PC-3 (cell line): ENCODE measurements around the gene CSTF2. TPM values are rescaled to one million over a fixed set of nuclear protein-coding genes. Genes with fewer than 3 reads are reported as not detected.

Experiments used
- ATAC-seq: fragments of 200-7000 bp; cut with Tn5 transposase; 2 replicates; pipeline ENCODE4 v1.9.1; 2020; ENCODE audit warnings: mild to moderate bottlenecking, moderate library complexity
- BruUV-seq: library from RNA; stranded (reverse); fragments of 400-500 nt; replicated peaks from 2 replicates; lab custom pipeline; 2021; lab: Mats Ljungman, UMichigan
- CTCF ChIA-PET: fragments of 300-600 bp; sonication (Branson Sonifier 250); formaldehyde crosslinking; loops from one replicate; lab custom pipeline; 2022; ENCODE audit warnings: antibody characterized with exemption; lab: Charles Lee
- POLR2A ChIA-PET: fragments of 300-600 bp; sonication (Branson Sonifier 250); formaldehyde crosslinking; loops from one replicate; lab custom pipeline; 2022; ENCODE audit warnings: antibody characterized with exemption; ENCODE audit not compliant: unreplicated experiment; lab: Charles Lee
- DNase-seq: peaks from one replicate; pipeline ENCODE4 v3.0.0-alpha.2; 2015
- H2AFZ ChIP-seq: fragments of 300-600 bp; sonication (generic); 2 replicates; pipeline ENCODE4 v1.6.0; 2016; ENCODE audit warnings: antibody characterized with exemption, low read length
- H3F3A ChIP-seq: fragments of 300-600 bp; sonication (generic); one replicate; pipeline ENCODE4 v1.6.0; 2017; ENCODE audit warnings: antibody characterized with exemption, low read length, control low read depth, mild to moderate bottlenecking; ENCODE audit not compliant: unreplicated experiment
- H3K27ac ChIP-seq: fragments of 300-600 bp; sonication (generic); 2 replicates; pipeline ENCODE4 v1.5.1; 2016; ENCODE audit warnings: mild to moderate bottlenecking, low read length
- H3K27me3 ChIP-seq: fragments of 300-600 bp; sonication (generic); 2 replicates; pipeline ENCODE4 v1.6.1; 2016; ENCODE audit warnings: low read length, mixed read lengths
- H3K36me3 ChIP-seq: fragments of 300-600 bp; sonication (generic); 2 replicates; pipeline ENCODE4 v1.6.1; 2016; ENCODE audit warnings: low read depth, mixed run types, low read length, mixed read lengths
- H3K4me1 ChIP-seq: fragments of 300-600 bp; sonication (generic); 2 replicates; pipeline ENCODE4 v1.5.1; 2016; ENCODE audit warnings: low read length; ENCODE audit not compliant: insufficient read depth
- H3K4me2 ChIP-seq: fragments of 300-600 bp; sonication (generic); 2 replicates; pipeline ENCODE4 v1.6.0; 2016; ENCODE audit warnings: low read length
- H3K4me3 ChIP-seq: fragments of 300-600 bp; sonication (generic); 2 replicates; pipeline ENCODE4 v1.5.1; 2016; ENCODE audit warnings: mild to moderate bottlenecking, low read length, mixed read lengths
- H3K79me2 ChIP-seq: fragments of 300-600 bp; sonication (generic); 2 replicates; pipeline ENCODE4 v1.6.1; 2017; ENCODE audit warnings: low read length, mixed read lengths
- H3K9ac ChIP-seq: fragments of 300-600 bp; sonication (generic); 2 replicates; pipeline ENCODE4 v1.6.0; 2016; ENCODE audit warnings: mild to moderate bottlenecking, low read length
- H3K9me2 ChIP-seq: fragments of 300-600 bp; sonication (generic); replicated peaks from 2 replicates; pipeline ENCODE4 v1.6.1; 2016; ENCODE audit warnings: mixed run types, low read length, mixed read lengths
- H3K9me3 ChIP-seq: fragments of 300-600 bp; sonication (generic); 2 replicates; pipeline ENCODE4 v1.6.1; 2016; ENCODE audit warnings: low read length, mixed read lengths
- H4K20me1 ChIP-seq: fragments of 300-600 bp; sonication (generic); 2 replicates; pipeline ENCODE4 v1.6.1; 2016; ENCODE audit warnings: low read length, mixed read lengths
- EZH2 ChIP-seq: fragments of 300-600 bp; sonication (generic); IDR thresholded peaks from one replicate; pipeline ENCODE4 v1.6.1; 2017; ENCODE audit warnings: antibody characterized with exemption, mild to moderate bottlenecking, low read length; ENCODE audit not compliant: unreplicated experiment
- EZH2phosphoT487 ChIP-seq: fragments of 300-600 bp; sonication (generic); IDR thresholded peaks from 2 replicates; pipeline ENCODE4 v1.6.1; 2018; ENCODE audit warnings: mild to moderate bottlenecking, antibody characterized with exemption, low read length, borderline replicate concordance
- intact Hi-C: fragments of 100-400 bp; cut with micrococcal nuclease; formaldehyde crosslinking; loops from 2 replicates; pipeline ENCODE4 v1.9.0; 2023
- total RNA-seq: library from RNA; depleted of rRNA; stranded (reverse); fragments of >200 nt; gene quantifications from 2 replicates; pipeline ENCODE4 v1.2.3, GENCODE V29; 2014
- TF ChIP-seq, protein P1 (sequence below): fragments of 300-600 bp; sonication (generic); conservative IDR thresholded peaks from 2 replicates; pipeline ENCODE4 v1.5.1; 2017; ENCODE audit warnings: antibody characterized with exemption, low read depth, mild to moderate bottlenecking, low read length

Gene CSTF2
- total RNA-seq, 1 experiment from 2014 or later, result 64.1 TPM

DNA sequence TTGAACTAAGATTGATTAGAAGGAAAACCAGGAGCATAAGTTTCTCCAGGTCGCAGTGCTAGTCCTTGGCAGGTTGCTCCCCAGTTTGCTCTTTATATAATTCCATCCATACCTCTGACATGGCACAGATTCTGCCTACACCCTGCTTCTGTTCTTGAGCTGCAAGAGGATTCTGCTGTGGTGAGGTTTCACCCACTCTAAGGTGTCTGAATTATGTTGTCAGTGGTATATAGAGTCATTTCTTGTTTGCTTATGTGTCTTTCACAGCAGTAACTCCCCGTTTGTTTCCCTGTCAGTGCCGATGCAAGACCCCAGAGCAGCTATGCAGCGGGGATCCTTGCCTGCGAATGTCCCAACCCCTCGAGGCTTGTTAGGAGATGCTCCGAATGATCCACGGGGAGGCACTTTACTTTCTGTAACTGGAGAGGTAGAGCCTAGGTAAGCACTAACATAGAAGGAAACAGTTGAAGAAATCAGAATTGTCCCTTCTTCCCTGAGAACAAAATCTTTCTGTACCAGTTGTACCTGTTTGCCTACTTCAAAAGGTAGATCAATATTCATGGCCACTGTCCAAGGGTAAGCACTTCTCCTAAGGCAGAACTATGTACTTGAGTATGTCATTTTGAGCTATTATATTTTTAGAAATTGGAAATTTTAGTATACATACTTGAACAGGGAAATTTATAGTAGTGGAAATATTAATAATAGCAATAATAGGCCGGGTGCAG, 11.2 kb downstream of the CSTF2 start:
- ChIA-PET CTCF (no interaction called here), POLR2A (no interaction called here)
- Histone ChIP-seq H3K4me3 (no peak overlapping the region), H3K9me2 (no peaks in the 10 kb centered on the region), H3F3A (no peaks in the 10 kb centered on the region), H3K36me3 (peaks cover 49% of the 10 kb centered on the region), H3K9me3 (no peaks in the 10 kb centered on the region), H3K79me2 (no peaks in the 10 kb centered on the region), H3K4me2 (no peak overlapping the region), H4K20me1 (no peaks in the 10 kb centered on the region), H3K4me1 (peaks cover 6% of the 10 kb centered on the region), H2AFZ (no peak overlapping the region), H3K27me3 (no peaks in the 10 kb centered on the region), H3K9ac (no peak overlapping the region), H3K27ac (no peak overlapping the region)
- no TSS peak for BruUV-seq
- DNase-seq (no peak), ATAC-seq (no peak)
- TF ChIP-seq, protein P1, sequence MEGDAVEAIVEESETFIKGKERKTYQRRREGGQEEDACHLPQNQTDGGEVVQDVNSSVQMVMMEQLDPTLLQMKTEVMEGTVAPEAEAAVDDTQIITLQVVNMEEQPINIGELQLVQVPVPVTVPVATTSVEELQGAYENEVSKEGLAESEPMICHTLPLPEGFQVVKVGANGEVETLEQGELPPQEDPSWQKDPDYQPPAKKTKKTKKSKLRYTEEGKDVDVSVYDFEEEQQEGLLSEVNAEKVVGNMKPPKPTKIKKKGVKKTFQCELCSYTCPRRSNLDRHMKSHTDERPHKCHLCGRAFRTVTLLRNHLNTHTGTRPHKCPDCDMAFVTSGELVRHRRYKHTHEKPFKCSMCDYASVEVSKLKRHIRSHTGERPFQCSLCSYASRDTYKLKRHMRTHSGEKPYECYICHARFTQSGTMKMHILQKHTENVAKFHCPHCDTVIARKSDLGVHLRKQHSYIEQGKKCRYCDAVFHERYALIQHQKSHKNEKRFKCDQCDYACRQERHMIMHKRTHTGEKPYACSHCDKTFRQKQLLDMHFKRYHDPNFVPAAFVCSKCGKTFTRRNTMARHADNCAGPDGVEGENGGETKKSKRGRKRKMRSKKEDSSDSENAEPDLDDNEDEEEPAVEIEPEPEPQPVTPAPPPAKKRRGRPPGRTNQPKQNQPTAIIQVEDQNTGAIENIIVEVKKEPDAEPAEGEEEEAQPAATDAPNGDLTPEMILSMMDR, result no peak
- TF ChIP-seq EZH2 (no peak), EZH2phosphoT487 (no peak)
- intact Hi-C loops, result no loop called here

DNA sequence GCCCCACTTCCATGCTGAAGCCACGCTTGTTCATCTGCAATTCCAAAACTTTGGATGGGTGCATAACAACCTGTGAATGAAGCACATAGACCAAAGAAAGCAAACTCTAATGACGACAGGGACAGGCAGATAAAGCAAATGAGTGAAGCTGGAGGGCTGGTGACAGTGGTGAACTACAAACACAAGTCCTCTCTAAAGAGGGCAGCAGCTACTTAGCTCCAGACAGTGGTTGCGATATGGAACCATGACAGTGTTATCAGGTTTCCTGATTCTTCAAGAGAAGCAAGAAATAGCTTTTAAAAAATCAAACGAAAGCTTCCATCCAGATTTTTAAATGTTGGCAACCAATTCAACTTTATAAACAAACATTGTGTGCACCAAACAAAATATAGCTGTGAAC, 30.1 kb downstream of the CSTF2 start:
- no peaks in the 10 kb centered on the region for H3K79me2 ChIP-seq
- H3K4me3 ChIP-seq, result no peak overlapping the region
- H3K27ac ChIP-seq, result no peak overlapping the region
- intact Hi-C loops, result no loop called here
- DNase-seq (no peak), ATAC-seq (no peak)
- ChIA-PET CTCF (no interaction called here), POLR2A (no interaction called here)
- H3K36me3 ChIP-seq, result no peaks in the 10 kb centered on the region
- BruUV-seq, result no TSS peak
- no peak overlapping the region for H2AFZ ChIP-seq
- no peaks in the 10 kb centered on the region for H3F3A ChIP-seq
- H3K27me3 ChIP-seq, result no peaks in the 10 kb centered on the region
- no peaks in the 10 kb centered on the region for H3K4me1 ChIP-seq
- H4K20me1 ChIP-seq, result no peaks in the 10 kb centered on the region
- TF ChIP-seq EZH2phosphoT487 (no peak), EZH2 (no peak)
- TF ChIP-seq, protein P1, result no peak
- no peaks in the 10 kb centered on the region for H3K9me3 ChIP-seq
- H3K4me2 ChIP-seq, result no peak overlapping the region
- H3K9me2 ChIP-seq, result no peaks in the 10 kb centered on the region
- no peak overlapping the region for H3K9ac ChIP-seq

DNA sequence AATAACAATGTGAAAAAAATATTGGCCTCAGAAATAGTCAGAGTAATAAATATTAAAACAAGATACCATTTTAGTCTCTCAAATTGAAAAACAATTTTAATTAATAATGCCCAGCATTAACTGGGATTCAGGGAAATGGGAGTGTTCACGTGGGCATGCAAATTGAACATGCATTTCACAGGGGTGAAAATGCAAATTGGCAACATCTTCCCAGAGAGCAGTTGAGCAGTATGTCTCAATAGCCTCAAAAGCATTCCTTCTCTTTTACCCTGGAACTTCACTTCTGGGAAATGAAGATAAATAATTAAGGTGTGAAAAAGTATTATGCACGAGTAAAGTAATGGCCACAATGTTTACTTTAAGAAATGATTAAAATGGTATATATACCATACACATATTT, 32.6 kb downstream of the CSTF2 start:
- no peak overlapping the region for H3K4me3 ChIP-seq
- no peaks in the 10 kb centered on the region for H3K9me3 ChIP-seq
- H3K36me3 ChIP-seq, result no peaks in the 10 kb centered on the region
- CTCF ChIA-PET, result no interaction called here
- no peak overlapping the region for H3K27ac ChIP-seq
- H3K79me2 ChIP-seq, result no peaks in the 10 kb centered on the region
- intact Hi-C loops, result no loop called here
- POLR2A ChIA-PET, result no interaction called here
- H3K27me3 ChIP-seq, result no peaks in the 10 kb centered on the region
- no peaks in the 10 kb centered on the region for H4K20me1 ChIP-seq
- no peak for TF ChIP-seq EZH2
- TF ChIP-seq, protein P1, result no peak
- no peak for TF ChIP-seq EZH2phosphoT487
- no peak overlapping the region for H3K9ac ChIP-seq
- BruUV-seq, result no TSS peak
- DNase-seq, result no peak
- H3F3A ChIP-seq, result no peaks in the 10 kb centered on the region
- no peak overlapping the region for H2AFZ ChIP-seq
- no peak overlapping the region for H3K4me2 ChIP-seq
- no peak for ATAC-seq
- no peaks in the 10 kb centered on the region for H3K4me1 ChIP-seq
- H3K9me2 ChIP-seq, result no peaks in the 10 kb centered on the region
